IPS DF 19.7 (cell line): ENCODE results near the gene TRMT11.
"Not testable (repeated sequence)": the region's sequence is repeated elsewhere in the genome, so short reads cannot be mapped to it uniquely, and the experiment has no call there.

Experiments
- DNase-seq: peaks from one replicate; pipeline ENCODE4 v3.0.0-alpha.2; 2013; ENCODE audit warnings: low read depth, low spot score

TRMT11 gene

DNA sequence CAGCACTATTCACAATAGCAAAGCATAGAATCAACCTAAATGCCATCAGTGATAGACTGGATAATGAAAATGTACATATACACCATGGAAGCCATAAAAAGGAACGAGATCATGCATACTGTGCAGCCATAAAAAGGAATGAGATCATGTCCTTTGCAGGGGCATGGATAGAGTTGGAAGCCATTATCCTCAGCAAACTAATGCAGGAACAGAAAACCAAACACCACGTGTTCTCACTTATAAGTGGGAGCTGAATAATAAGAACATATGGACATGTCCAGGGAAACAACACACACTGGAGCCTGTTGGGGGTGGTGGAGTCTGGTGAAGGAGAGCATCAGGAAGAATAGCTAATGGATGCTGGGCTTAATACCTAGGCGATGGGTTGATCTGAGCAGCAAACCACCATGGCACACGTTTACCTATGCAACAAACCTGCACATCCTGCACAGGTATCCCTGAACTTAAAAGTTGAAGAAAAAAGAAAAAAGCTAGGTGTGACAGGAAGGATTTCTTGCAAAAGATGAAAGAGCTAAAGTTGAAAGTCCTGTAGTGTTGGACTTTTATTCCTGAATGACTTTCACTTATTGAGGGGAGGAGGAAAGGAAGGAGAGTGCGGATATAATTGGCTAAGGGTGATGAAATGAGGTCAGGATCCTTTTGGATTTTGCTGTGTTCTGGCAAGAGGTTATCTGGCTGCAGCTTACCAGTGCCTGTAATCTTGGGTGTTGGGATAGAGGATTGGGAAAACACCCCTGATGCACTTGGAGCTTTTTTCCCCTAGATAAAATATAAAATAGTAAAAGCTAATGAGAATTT, 8.5 kb downstream of the TRMT11 start:
- DNase-seq, result no peak

DNA sequence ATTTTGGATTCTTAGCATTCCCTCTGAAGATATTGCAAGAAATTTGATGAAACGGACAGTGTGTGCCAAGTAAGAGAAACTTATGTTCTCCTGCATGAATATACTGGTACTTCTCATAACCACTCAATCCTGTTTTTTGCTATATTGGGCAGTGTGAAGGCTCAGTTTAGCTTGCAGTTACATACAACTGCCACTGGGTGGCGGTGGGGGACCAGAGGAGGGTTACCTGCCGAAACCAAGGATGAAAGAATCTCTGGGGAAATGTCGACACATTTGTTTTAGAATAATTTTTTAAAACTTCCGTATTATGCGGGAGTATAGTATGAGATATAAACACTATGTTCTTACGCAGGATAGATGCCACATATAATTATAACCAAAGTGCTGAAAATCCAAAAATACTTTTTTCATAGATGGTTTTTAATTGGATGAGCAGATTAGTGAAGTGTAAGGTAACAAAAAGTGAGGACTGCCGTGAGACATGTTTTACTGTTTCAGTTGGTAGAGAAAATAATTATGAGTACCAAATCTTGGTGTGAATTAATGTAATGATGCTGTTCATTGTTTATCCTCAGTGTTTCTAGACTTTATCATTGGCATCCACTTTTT, 9.7 kb downstream of the TRMT11 start:
- DNase-seq, result no peak

DNA sequence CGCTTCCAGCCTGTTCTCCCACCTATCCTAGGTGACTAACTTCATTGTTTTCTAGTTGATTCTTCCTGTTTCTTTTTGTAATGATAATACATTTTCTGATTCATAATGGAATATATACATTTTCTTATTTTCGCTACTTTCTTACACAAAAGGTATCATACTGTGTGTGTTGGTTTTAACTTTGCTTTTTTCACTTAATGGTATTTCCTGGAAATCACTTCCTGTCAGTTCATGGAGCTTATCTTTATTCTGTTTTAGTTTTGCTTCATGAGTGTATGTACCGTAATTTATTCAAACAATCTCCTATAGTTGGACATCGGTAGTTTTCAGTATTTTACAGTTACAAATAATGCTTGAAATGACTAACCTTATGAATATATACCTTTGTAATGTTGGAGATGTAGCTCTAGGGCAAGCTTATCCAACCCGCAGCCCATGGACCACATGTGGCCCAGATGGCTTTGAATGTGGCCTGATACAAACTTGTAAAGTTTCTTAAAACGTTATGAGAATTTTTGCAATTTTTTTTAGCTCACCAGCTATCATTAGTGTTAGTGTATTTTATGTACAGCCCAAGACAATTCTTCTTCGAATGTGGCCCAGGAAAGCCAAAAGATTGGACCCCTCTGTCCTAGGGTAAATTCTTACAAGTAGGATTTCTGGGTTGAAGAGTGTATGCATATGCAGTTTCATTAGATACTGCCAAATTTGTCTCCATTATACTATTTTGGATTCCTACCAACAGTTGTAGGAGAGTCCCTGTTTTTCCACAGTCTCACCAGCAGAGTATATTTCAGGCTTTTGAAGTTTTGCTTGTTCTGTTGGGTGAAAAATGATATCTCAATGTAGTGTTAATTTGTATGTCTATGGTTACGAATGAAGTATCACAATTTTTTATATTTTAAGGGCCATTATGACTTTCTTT, 16.7 kb downstream of the TRMT11 start:
- DNase-seq, result no peak

DNA sequence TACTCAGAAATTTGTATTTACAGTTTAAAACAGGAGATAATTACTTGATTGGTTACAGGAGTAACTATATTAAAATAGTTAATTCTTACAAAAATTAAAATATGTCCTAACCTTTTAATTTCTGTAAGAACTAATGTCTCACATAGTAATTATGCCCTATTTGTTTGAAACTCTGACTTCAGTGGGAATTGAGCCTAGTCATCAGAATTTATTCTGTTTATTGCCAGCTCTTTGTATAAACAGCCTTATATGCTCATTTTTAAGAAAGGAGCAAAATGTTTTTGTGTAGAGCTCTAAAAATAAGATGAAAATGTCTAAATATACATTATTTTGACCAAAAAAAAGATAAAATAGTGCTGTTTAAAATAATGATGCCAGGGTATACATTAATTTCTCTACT, 21.5 kb downstream of the TRMT11 start:
- no peak for DNase-seq

DNA sequence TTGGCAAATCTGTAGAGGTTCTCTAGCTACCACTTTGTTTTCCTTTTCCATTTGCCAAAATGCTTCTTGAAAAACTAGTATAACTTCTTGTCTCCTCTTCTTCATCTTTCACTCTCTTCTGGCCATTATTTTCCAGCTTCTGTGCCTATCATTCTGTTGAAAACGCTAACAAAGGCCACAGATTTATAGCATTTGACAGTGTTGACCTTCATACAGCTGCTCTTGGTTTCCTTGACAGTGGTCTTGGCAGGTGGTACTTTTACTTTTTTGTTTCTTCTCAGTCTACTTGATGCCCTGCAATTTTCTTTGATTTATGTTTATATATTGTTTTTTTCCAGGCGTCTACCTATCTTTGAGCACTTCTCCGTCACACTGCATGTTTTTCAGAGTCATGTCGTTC, 23.7 kb downstream of the TRMT11 start:
- DNase-seq, result no peak

DNA sequence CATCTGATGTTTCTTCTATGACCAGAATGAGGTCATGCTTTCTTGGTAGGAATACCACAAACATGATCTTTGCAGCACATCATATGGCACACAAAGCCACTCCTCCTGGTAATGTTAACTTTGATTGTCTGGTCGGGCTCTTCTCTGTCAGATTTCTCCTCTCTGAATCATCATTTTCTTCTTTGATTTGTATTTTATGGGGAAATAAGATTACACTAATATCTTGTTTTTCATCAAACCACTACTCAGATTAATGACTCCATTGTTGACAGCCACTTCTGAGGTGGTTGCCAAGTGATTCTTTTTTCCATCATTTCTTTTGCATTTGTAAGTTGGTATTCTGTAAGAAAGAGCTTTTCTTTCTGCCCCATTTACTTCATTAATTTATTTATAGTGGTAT, 29.5 kb downstream of the TRMT11 start:
- no peak for DNase-seq

- no peak for DNase-seq
These were observed 30.3 kb downstream of the TRMT11 start for GRCh38 chr6:126016591-126016990.

DNA sequence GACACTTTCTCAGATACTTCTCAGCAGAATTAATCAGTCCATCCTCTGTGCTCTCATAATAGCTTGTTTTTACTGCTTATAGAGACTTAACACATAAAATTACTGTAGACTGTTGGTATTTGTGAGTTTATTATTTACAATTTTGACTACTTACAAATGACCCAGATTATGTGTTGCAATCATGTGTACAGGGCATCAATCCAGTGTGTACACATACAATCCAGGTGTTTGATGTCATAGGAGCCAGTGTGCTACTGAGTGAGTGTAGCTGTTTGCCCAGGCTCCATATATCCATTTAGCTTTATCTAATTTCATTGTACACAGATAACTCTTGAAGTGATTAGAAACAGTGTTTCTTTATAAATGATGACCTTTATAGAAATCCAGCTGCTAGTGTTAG, 31.3 kb downstream of the TRMT11 start:
- DNase-seq, result no peak

- DNase-seq, result no peak
These were observed 34.1 kb downstream of the TRMT11 start for GRCh38 chr6:126020305-126021050.

DNA sequence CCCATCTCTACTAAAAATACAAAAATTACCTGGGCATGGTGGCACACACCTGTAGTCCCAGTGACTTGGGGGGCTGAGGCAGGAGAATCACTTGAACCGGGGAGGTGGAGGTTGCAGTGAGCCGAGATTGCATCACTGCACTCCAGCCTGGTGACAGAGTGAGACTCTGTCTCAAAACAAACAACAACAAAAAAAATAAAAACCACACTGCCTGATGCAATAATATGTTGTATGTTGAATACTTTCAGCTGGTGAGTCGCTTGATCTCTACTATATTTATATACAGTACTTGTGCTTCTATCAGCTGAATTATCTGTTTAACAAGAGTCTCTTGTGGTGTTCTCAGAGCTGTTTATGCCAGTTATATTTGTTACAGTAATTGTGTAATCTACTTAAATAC, 37.1 kb downstream of the TRMT11 start:
- DNase-seq, result not testable (repeated sequence)

DNA sequence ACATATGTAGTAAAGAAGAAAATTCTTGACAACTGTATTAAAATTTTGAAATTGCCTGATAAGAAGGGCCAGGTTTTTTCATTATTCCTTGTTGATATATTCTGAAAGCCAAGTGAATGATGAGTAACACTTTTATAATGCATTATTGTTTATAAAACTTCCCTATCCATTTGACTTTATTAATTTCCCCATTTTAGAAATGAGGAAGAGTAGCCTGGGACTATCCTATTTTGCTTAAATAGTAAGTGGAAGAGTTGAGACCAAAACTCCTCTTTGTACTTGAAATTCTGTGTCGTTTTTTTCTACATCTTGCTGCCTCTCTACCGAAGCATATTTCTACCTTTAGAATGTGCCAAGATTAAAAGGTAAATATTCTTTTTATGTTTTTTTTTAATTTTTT, 39.7 kb downstream of the TRMT11 start:
- DNase-seq, result no peak

DNA sequence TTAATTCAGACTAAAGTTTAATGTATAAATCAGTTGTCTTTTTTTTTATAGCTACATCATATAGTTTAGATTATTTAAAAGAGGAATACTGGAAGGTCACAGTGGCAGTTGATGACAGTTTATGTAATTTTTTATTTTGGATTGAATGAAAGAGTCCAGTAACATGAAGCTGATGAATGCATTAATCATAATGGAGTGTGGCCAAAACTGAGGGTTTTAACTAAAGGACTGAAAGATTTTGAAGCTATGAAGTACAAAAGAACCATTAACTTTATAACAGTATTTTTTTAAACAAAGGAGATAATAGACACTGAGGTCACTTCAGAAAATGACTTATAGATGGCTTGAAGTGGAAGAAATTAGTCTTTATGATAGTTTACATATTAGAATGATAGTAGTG, 41.3 kb downstream of the TRMT11 start:
- DNase-seq, result no peak

- no peak for DNase-seq
These were observed 43.7 kb downstream of the TRMT11 start for GRCh38 chr6:126030045-126030444.

DNA sequence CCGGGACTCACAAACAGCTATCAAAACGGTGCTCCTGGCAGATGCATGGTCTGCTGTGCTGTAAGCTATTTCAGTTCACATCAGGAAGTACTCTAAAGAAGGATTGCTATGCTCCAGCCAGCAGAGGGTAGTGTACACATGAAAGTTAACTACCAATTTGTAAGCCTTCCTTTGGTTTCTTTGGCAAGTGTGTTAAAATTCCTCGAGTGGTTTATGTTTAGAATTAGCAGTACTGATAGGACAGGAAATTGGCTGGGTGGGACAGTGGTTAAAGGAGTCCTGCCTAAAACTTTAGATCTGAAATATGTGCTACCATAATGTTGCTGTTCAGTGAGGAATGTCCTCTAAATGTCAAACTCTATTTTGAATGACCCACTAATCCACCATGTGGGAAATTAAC, 47.4 kb downstream of the TRMT11 start:
- DNase-seq, result peak; percentile 25

- DNase-seq, result no peak
These were observed 48.3 kb downstream of the TRMT11 start for GRCh38 chr6:126034656-126035055.

DNA sequence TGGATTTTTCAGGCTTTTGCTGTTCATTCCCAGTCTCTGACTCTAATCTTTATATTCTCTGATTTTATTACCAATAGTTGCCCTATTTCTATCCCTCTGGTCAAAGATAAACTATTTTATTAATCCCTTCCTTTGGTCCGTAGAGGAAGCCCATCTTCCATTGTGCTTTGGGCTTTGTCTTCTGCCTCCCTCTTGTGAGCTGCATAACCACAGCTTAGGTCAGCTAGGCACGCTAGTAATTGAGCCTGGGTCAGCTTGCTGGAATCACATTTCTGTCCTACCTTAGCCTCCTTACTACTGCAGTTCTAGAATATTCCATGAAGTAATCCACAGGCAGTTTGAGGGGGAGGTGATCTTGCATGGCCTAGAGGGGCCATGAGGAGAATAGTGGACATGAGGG, 49.4 kb downstream of the TRMT11 start:
- DNase-seq, result no peak

- DNase-seq, result no peak
These were observed 51.9 kb downstream of the TRMT11 start for GRCh38 chr6:126038234-126038633.

GRCh38 chr6:126039284-126039683, 52.9 kb downstream of the TRMT11 start:
- no peak for DNase-seq

- no peak for DNase-seq
These were observed 54.1 kb downstream of the TRMT11 start for GRCh38 chr6:126040394-126040793.

GRCh38 chr6:126040826-126041225, 54.5 kb downstream of the TRMT11 start:
- DNase-seq, result no peak

- no peak for DNase-seq
These were observed 55.2 kb downstream of the TRMT11 start for GRCh38 chr6:126041516-126041915.

- no peak for DNase-seq
These were observed 55.7 kb downstream of the TRMT11 start for GRCh38 chr6:126042001-126042419.
